PC-9 (cell line): ENCODE measurements around the gene STAB1. TPM values are rescaled to one million over a fixed set of nuclear protein-coding genes. Genes with fewer than 3 reads are reported as not detected.

Source experiments
- BruUV-seq: library from RNA; stranded (reverse); fragments of 400-500 nt; replicated peaks from 2 replicates; lab custom pipeline; 2021; lab: Mats Ljungman, UMichigan
- CTCF ChIA-PET: fragments of 300-600 bp; sonication (Branson Sonifier 250); formaldehyde crosslinking; loops from one replicate; lab custom pipeline; 2022; ENCODE audit warnings: antibody characterized with exemption; lab: Charles Lee
- POLR2A ChIA-PET: fragments of 300-600 bp; sonication (Branson Sonifier 250); formaldehyde crosslinking; loops from one replicate; lab custom pipeline; 2022; ENCODE audit warnings: antibody characterized with exemption; ENCODE audit not compliant: unreplicated experiment; lab: Charles Lee
- DNase-seq, 2 experiments: peaks; one replicate each; pipeline versions ENCODE4 v3.0.0 to v3.0.0-alpha.2; 2015 to 2022; ENCODE audit warnings: mixed read lengths in 1 of 2
- H2AFZ ChIP-seq: fragments of 200-600 bp; sonication (generic); 2 replicates; pipeline ENCODE4 v1.8.1; 2017; ENCODE audit warnings: antibody characterized with exemption
- H3F3A ChIP-seq: fragments of 200-600 bp; sonication (generic); 2 replicates; pipeline ENCODE4 v1.8.1; 2017; ENCODE audit warnings: antibody characterized with exemption, mild to moderate bottlenecking, low read depth; ENCODE audit not compliant: insufficient read depth
- H3K27ac ChIP-seq: fragments of 200-600 bp; sonication (generic); 2 replicates; pipeline ENCODE4 v1.6.1; 2016; ENCODE audit warnings: mixed run types
- H3K27me3 ChIP-seq: fragments of 200-600 bp; sonication (generic); 2 replicates; pipeline ENCODE4 v1.6.1; 2016; ENCODE audit warnings: low read depth, mixed run types; ENCODE audit not compliant: insufficient read depth
- H3K36me3 ChIP-seq: fragments of 200-600 bp; sonication (generic); 2 replicates; pipeline ENCODE4 v1.6.1; 2016; ENCODE audit warnings: low read depth, mixed run types
- H3K4me1 ChIP-seq: fragments of 200-600 bp; sonication (generic); replicated peaks from 2 replicates; pipeline ENCODE4 v1.6.1; 2016; ENCODE audit warnings: mixed run types; ENCODE audit not compliant: insufficient read depth
- H3K4me2 ChIP-seq: fragments of 200-600 bp; sonication (generic); 2 replicates; pipeline ENCODE4 v1.6.1; 2017; ENCODE audit warnings: mixed run types
- H3K4me3 ChIP-seq: fragments of 200-600 bp; sonication (generic); 2 replicates; pipeline ENCODE4 v1.6.1; 2016; ENCODE audit warnings: mixed run types
- H3K79me2 ChIP-seq: fragments of 200-600 bp; sonication (generic); 2 replicates; pipeline ENCODE4 v1.6.1; 2017; ENCODE audit warnings: low read depth, mixed run types
- H3K9me2 ChIP-seq: fragments of 200-600 bp; sonication (generic); 2 replicates; pipeline ENCODE4 v1.8.1; 2017; ENCODE audit warnings: mild to moderate bottlenecking; ENCODE audit not compliant: insufficient read depth
- H3K9me3 ChIP-seq: fragments of 200-600 bp; sonication (generic); 2 replicates; pipeline ENCODE4 v1.8.1; 2016; ENCODE audit warnings: low read depth; ENCODE audit not compliant: insufficient read depth
- H4K20me1 ChIP-seq: fragments of 200-600 bp; sonication (generic); 2 replicates; pipeline ENCODE4 v1.8.1; 2017; ENCODE audit not compliant: insufficient read depth
- EZH2 ChIP-seq: fragments of 200-600 bp; sonication (generic); IDR thresholded peaks from 2 replicates; pipeline ENCODE4 v1.8.0; 2017; ENCODE audit warnings: antibody characterized with exemption, low read depth
- intact Hi-C: fragments of 100-400 bp; cut with micrococcal nuclease; formaldehyde crosslinking; loops from one replicate; pipeline ENCODE4 v1.10.0; 2022; ENCODE audit not compliant: unreplicated experiment
- total RNA-seq: library from RNA; stranded (reverse); gene quantifications from 2 replicates; pipeline ENCODE4 v1.2.3, GENCODE V29; 2021
- TF ChIP-seq, protein P1 (sequence below): fragments of 200-600 bp; sonication (generic); conservative IDR thresholded peaks from 2 replicates; pipeline ENCODE4 v1.6.1; 2017; ENCODE audit warnings: mixed run types, antibody characterized with exemption, mild to moderate bottlenecking, moderate library complexity

STAB1 gene
- total RNA-seq, 1 experiment from 2014 or later, result 0.04 TPM

DNA sequence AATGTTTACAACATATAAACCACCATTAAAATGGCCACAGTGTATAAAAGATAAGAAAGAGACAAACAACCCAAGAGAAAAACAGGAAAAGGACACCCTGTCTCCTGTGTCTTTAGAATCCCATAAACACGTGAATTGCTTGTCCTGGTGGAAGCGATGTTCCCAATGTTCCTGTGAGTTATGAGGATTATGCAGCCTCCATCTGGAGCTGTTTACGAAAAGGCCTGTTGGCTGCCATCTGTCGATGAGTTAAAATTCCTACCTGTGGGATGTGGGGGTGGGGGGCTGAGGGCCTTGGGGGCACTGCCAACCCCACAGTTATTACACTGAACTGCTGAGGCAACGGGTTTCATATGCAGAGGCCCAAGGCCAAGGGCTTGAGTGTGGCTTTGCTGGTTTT lies 26.1 kb upstream of the STAB1 start:
- CTCF ChIA-PET, result interaction anchor here (0.6 kb wide), 1 partner anchor 76 kb away, joined by 6 read pairs; no protein-coding TSS in a partner anchor
- Histone ChIP-seq H3K4me2 (no peak overlapping the region), H3K27ac (no peak overlapping the region), H3K79me2 (no peaks in the 10 kb centered on the region), H3K27me3 (no peaks in the 10 kb centered on the region), H3K4me3 (no peak overlapping the region), H4K20me1 (no peaks in the 10 kb centered on the region), H3F3A (no peaks in the 10 kb centered on the region; the same call in 1 of the 2 replicates), H3K9me3 (no peaks in the 10 kb centered on the region), H3K9me2 (no peaks in the 10 kb centered on the region), H3K4me1 (no peaks in the 10 kb centered on the region), H3K36me3 (no peaks in the 10 kb centered on the region), H2AFZ (no peak overlapping the region)
- no TSS peak for BruUV-seq
- no peak for TF ChIP-seq EZH2
- TF ChIP-seq, protein P1, sequence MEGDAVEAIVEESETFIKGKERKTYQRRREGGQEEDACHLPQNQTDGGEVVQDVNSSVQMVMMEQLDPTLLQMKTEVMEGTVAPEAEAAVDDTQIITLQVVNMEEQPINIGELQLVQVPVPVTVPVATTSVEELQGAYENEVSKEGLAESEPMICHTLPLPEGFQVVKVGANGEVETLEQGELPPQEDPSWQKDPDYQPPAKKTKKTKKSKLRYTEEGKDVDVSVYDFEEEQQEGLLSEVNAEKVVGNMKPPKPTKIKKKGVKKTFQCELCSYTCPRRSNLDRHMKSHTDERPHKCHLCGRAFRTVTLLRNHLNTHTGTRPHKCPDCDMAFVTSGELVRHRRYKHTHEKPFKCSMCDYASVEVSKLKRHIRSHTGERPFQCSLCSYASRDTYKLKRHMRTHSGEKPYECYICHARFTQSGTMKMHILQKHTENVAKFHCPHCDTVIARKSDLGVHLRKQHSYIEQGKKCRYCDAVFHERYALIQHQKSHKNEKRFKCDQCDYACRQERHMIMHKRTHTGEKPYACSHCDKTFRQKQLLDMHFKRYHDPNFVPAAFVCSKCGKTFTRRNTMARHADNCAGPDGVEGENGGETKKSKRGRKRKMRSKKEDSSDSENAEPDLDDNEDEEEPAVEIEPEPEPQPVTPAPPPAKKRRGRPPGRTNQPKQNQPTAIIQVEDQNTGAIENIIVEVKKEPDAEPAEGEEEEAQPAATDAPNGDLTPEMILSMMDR, result no peak
- POLR2A ChIA-PET, result no interaction called here
- DNase-seq, result no peak
- intact Hi-C loops, result no loop called here

DNA sequence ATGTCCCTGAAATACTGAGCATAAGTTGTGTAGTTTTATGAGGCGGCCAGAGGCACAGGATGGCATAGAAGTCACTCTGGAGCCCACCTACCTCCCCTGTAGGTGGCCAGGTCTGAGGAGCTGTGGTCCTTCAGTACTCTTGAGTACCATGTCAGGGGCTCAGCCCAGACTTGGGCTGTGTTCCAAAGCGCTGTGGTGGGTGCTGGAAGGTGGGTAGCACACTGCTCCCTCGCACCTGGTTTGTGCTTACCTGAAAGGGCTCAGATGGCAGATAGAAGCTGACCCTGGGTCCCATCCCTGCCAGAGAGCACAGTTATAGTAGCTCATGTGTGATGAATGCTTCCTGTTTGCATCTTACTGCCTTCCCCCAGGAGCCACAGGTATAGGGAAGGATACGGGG lies 24.2 kb upstream of the STAB1 start:
- ChIA-PET CTCF (interaction anchor here (0.5 kb wide), 1 partner anchor 46 kb away, joined by 6 read pairs; no protein-coding TSS in a partner anchor), POLR2A (interaction anchor here (0.8 kb wide), 1 partner anchor 361 kb away, joined by 6 read pairs; no protein-coding TSS in a partner anchor)
- Histone ChIP-seq H2AFZ (no peak overlapping the region), H3K27me3 (no peaks in the 10 kb centered on the region), H3K4me1 (no peaks in the 10 kb centered on the region), H3K9me3 (no peaks in the 10 kb centered on the region), H3F3A (no peaks in the 10 kb centered on the region), H3K4me2 (no peak overlapping the region), H3K27ac (no peak overlapping the region), H3K4me3 (no peak overlapping the region), H3K9me2 (no peaks in the 10 kb centered on the region), H3K36me3 (no peaks in the 10 kb centered on the region), H3K79me2 (no peaks in the 10 kb centered on the region), H4K20me1 (no peaks in the 10 kb centered on the region)
- DNase-seq, result no peak
- no TSS peak for BruUV-seq
- no peak for TF ChIP-seq EZH2
- TF ChIP-seq, protein P1, result no peak
- intact Hi-C loops, result no loop called here

DNA sequence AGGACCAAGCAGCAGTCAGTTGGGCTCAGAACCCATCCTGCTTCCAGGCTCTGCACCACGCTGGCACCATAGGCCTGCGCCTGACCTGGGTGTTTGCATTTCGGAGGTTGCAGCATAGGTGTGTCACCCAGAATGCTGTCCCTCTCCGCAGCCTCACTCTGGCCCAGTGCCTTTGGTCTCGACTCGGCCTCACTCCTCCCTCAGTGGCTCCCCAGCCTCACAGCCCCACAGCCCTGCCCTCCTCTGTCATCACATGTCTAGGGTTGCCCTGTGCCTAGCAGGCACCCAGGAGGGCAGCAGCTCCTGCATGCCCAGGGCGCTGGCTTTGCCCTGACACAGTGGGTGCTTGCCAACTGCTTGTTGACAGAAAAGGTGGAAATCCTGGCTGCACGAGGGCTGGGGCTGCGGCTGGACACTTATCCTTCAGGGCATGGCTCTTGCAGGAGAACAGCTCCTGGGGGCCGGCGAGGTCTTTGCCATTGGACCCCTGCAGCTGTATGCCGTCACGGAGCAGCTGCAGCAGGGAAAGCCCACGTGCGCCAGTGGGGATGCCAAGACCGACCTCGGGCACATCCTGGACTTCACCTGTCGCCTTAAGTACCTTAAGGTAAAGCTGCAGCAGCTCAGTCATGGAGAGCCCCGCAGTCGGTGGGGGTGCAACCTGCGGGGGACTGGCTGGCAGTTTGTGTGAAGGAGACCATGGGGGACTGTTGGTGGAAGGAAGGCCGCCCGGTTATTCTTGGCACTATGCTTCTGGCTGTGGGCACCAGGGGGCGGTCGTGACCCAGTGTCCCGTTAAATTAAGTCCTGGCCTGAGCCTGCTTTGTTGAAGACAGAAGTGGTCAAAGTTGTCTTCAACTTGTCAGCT lies 23.5 kb upstream of the STAB1 start:
- intact Hi-C loops, result no loop called here
- Histone ChIP-seq H3K27me3 (no peaks in the 10 kb centered on the region), H3K36me3 (no peaks in the 10 kb centered on the region), H3K4me3 (no peak overlapping the region), H3K79me2 (no peaks in the 10 kb centered on the region), H4K20me1 (no peaks in the 10 kb centered on the region), H3K9me3 (no peaks in the 10 kb centered on the region), H3K4me1 (no peaks in the 10 kb centered on the region), H3K4me2 (no peak overlapping the region), H3K9me2 (no peaks in the 10 kb centered on the region), H3K27ac (no peak overlapping the region), H2AFZ (no peak overlapping the region), H3F3A (no peaks in the 10 kb centered on the region)
- TF ChIP-seq EZH2, result no peak
- TF ChIP-seq, protein P1, result no peak
- ChIA-PET CTCF (no interaction called here), POLR2A (interaction anchor here (0.8 kb wide), 1 partner anchor 361 kb away, joined by 6 read pairs; no protein-coding TSS in a partner anchor)
- no peak for DNase-seq
- no TSS peak for BruUV-seq
